GM21723 (cell line): ENCODE results near the gene IDH3B.

Experiments used
- ATAC-seq: cut with Tn5 transposase; IDR thresholded peaks from one replicate; pipeline ENCODE4 v1.9.1; 2021; ENCODE audit warnings: mild to moderate bottlenecking, moderate library complexity; ENCODE audit not compliant: unreplicated experiment

The IDH3B gene

DNA sequence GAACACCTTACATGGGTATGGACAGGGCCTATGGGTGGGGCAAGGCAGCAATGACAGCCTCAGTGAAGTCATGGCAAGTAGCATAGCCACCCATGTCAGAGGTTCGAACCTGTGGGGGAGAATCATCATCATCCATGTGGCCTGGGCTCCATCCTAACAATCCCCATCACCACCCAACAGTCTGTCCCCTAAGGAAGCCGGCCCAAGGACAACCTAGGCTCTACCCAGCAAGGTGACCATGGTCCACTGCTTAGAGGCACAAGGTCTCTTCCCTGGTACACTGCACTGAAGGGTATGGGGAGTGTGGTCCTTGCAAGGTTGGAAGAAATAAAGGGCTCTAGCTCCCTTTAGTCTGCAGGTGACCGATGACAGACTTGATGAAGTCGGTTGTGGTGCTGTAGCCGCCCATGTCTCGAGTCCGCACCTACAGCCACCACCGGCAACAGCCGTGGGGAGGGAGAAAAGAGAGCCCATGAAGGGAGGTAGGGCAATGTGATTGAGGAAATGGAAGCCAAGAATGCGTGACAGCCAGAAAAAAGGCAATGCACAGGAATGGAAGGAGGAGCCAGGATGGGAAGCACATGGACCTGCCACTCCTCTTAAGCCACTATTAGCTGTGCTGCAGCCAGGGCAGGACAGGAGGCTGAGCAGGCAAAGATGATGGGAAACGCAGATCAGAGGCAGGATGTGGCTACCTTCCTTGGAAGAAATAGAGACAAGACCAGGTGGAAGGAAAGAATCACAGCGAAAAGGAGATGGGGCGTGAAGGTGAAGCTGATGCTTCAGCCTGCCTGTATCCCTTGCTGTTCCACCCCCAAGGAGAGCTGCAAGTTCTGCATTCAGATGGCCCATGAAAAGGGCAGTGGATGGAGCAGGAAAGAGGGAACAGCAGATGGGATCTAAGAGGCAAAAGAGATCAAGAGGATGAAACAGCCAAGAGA lies 5.3 kb downstream of the IDH3B start:
- no peak for ATAC-seq

DNA sequence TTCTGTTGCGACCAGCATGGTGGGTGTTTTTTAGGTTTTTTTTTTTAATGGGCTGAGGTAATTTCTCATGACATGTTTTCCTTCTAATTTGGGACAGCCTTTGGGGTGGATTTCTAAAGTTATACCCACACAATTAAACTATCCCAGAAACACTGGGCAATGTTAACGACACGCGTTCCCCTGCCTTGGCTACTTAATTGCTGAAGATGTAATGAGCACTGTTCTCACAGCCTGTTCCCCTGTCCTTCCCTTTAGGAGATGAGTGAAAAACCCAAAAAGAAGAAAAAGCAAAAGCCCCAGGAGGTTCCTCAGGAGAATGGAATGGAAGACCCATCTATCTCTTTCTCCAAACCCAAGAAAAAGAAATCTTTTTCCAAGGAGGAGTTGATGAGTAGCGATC lies 6.3 kb downstream of the IDH3B start:
- ATAC-seq, result no peak

DNA sequence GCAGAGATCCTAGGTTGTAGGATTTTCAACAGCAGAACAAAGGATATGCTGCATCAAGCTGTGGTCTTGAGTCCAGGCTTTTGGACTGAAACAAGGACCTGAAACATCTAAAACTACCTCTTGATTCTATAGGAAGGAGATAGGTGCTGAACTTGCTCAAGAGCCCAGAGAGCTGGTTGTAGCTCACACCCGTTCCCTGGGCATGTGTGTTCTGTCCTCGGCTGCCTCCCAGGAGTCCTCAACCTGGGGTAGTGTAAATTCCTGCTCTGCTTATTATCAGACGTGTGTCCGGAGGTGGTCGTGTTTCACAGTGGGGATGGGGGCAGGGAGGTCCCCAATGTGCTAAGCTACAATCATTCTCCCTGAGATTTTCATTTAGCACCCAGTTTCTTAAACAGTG lies 6.8 kb downstream of the IDH3B start:
- ATAC-seq, result no peak

DNA sequence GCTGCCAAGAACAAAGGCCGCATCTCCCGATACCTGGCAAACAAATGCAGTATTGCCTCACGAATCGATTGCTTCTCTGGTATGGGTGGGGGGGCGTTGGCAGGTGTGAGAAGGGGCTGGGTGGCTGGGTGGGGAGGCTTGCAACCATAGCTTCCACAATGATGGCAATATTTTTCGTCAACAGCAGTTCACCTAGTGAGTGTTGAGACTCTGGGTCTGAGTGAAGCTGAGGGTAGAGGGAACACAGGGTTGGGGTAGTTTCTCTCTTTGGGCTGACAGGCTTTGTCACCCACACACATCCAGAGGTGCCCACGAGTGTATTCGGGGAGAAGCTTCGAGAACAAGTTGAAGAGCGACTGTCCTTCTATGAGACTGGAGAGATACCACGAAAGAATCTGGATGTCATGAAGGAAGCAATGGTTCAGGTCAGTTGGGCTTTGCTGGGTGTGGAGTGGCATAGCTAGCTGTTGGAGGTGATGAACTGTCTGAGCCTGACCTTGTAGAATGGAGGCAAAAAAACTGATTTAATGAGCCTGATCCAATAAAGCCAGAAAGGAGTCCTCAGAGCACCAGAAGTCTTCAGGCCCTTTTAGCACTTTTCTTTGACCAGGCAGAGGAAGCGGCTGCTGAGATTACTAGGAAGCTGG lies 7.4 kb downstream of the IDH3B start:
- ATAC-seq, result no peak

DNA sequence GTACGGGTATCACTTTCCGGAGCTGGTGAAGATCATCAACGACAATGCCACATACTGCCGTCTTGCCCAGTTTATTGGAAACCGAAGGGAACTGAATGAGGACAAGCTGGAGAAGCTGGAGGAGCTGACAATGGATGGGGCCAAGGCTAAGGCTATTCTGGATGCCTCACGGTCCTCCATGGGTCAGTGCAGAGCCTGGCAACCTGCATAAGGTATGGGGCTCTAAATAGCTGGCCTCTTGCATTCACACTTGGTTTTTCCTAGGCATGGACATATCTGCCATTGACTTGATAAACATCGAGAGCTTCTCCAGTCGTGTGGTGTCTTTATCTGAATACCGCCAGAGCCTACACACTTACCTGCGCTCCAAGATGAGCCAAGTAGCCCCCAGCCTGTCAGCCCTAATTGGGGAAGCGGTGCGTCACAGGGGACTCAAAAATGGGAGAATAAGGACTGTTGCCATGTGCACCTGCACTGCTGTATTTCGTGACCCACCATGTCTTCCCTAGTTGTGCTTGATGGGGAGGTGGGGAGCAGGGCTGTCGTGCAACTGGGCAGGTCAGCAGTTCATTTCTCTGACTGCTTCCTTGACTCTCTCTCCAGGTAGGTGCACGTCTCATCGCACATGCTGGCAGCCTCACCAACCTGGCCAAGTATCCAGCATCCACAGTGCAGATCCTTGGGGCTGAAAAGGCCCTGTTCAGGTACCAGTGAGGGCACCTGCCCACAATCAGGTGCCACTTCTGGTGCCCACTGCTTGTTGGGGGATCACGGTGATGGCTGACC lies 8.5 kb downstream of the IDH3B start:
- ATAC-seq, result no peak

DNA sequence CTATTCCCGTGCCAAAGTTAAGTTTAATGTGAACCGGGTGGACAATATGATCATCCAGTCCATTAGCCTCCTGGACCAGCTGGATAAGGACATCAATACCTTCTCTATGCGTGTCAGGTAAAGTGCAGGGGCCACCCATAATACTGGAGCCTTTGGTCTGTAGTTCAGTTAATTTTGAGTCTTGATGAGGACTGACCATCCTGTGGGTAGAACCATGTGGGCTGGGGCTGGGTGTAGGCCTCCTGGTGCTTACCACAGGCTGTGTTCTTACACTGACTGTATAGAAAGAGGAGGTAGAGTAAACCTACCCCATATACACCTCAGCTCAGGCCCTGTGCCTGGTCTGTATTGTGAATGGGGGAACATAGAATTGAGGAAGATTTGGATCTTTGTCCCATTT lies 9.2 kb downstream of the IDH3B start:
- ATAC-seq, result no peak

DNA sequence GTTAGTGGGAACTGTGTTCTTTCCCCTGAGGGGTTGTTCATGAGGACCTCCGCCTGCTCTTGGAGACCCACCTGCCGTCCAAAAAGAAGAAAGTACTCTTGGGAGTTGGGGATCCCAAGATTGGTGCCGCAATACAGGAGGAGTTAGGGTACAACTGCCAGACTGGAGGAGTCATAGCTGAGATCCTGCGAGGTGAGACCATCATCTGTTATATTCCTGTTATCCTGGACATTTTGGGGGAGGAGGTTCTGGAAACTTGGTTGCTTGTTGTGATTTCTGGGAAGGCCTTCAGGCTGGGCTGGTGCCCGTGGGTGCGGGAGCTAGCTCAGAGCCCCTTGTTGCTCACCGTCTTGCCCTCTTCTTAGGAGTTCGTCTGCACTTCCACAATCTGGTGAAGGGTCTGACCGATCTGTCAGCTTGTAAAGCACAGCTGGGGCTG lies 9.6 kb downstream of the IDH3B start:
- ATAC-seq, result no peak

DNA sequence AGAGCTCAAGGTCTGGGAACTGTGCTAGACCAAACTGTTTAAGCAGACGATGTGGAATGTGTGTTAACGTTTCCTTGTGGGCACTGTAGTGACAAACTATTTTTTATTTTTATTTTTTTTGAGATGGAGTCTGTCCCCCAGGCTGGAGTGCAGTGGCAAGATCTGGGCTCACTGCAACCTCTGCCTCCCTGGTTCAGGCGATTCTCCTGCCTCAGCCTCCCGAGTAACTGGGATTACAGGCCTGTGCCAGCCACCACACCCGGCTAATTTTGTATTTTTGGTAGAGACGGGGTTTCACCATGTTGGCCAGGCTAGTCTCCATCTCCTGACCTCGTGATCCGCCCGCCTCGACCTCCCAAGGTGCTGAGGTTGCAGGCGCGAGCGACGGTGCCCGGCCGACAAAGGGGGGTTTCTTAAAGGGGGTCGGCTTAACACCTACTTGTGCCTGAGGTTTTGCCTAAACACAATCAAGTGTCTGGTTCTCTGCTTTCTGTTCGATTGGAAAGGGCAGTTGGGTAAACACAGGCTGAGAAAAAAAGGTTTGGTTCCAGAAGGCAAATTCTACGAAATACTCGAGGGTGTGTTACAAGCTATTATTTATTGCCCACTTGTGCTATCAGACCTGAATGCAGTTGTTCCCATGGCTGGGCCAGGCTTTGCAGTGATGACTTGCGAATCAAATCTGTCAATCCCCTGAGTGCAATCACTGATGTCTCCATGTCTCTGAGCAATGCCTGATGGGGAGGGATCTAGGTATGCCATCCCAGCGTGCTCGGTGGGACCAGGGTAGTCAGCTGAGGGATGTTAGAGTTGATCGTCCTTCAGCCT lies 10.2 kb downstream of the IDH3B start:
- ATAC-seq, result no peak

DNA sequence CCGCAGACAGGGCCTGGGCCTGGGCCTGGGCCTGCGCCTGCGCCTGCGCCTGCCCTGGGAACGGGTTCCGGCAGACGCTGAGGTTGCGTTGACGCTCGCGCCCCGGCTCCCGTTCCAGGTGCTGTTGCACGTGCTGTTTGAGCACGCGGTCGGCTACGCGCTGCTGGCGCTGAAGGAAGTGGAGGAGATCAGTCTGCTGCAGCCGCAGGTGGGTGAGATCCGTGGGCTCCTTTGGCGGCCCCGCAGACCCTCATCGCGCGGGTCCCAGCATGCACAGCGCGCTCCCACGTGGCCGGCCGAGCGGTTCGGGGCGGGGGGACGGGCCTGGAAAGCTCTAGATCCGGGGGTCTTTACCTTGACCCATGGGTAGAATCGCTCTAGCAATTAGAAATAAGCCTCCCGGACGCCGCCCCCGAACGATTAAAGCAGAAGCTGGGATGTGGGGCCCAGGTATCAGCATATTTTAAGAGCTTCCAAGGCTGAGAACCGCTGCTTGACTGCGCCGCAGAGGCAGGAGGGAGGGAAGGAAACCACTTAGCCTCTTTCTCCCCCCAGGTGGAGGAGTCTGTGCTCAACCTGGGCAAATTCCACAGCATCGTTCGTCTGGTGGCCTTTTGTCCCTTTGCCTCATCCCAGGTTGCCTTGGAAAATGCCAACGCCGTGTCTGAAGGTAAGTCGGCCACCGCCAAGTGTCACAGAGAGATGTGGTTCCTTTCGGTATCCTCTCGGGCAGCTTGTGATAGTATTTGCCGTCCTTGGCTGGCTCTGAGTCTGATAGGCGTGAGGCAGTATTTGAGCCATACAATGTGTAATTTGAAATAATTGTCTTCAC lies 11.1 kb downstream of the IDH3B start:
- ATAC-seq, result peak; percentile 53

DNA sequence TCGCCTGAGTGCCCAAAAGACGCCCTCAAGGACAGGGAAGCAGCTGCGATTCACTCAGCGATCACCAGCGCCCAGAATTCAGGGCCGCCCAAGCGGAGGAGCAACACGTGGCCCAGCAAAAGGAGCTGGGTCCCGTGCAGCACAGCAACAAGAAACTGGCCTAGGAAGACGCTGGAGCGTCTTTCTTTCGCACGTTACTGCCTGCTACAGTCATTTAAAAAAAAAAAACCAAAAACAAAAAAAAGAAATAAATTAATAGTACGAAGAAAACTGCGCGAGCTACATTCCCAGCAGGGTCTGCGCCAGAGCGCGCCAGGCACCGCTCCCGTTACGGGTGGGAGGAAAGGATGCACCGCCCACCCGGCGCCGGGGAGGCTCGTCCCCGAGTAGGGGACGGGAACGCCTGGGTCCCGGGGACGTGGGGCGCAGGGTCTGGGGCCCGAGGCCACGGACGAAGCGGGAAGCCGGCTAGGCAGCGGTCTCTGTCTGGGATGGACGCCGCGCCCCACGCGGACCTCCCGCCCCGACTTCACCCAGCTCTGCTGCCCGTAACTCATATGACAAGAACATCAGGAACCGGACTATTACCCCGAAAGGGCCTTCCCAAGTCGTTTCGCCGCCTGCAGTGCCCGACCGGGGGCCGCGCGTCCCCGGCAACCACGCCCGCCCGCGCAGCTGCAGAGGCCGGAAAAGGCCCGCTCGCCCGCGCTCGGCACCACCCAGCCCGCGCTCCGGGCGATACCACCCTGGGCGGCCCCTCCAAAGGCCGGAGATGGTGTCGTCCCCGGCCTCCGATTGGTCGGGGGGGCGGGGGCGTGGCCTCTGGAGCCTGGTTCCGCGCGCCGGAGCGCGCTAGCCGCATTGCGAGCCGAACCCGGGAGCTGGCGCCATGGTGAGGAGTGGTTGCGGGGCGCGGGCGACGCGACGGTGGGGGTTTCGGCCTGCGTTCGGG lies 12.0 kb downstream of the IDH3B start, which contains the start of gene NOP56:
TSS of gene NOP56 (plus strand) at position 861 of the 952 bp plus-strand sequence. CDS start at position 890, 29 bp downstream.
- peak; percentile 88 for ATAC-seq

DNA sequence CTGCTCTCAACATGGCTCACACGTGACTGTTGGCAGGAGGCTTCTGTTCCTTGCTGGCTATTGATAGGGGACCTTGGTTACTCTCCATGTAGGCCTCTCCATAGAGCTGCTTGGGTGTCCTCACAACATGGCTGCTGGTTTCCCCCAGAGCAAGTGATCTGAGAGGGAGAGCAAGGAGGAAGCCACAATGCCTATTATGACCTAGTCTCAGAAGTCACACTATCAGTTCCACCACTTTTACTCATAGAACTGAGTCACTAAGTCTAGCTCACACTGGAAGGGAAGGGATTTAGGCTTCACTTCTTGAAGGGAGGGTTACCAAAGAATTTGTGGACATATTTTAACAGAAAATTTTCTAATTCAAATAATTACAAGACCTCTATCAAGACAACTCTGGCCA lies 20.3 kb downstream of the IDH3B start:
- ATAC-seq, result no peak

DNA sequence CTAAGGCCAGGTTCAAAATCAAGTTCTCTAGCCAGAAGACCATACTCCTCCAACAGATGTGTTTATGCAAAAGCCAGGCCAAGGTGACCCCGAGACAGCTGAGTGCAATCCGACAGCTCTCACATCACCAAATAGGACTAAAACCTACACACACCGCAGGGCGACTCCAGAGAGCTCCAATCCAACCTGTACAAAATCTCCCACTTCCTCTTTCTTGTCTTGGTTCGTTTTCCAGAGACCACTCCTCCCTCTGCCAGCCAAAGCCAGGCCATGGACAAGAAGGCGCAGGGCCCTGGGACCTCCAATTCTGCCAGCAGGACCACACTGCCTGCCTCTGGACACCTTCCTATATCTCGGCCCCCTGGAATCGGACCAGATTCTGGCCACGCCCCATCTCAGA lies 23.1 kb downstream of the IDH3B start:
- no peak for ATAC-seq

DNA sequence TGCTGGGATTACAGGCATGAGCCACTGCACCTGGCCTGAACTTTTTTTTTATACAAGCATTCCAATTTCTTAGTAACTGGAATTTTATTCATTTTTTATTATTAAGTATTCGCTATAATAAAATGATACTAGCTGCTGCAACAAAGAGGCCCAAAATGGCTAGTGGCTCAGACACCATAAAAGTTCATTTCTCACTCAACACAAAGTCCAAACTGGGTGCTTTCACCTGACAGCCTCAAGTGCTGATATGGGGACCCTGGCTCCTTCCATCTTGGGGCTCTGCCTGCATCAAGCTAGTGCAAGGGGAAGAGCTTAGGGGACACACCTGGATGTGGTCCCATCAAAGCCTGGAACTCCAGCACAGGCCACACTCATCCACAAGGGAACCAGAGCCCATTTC lies 23.8 kb downstream of the IDH3B start:
- ATAC-seq, result no peak

DNA sequence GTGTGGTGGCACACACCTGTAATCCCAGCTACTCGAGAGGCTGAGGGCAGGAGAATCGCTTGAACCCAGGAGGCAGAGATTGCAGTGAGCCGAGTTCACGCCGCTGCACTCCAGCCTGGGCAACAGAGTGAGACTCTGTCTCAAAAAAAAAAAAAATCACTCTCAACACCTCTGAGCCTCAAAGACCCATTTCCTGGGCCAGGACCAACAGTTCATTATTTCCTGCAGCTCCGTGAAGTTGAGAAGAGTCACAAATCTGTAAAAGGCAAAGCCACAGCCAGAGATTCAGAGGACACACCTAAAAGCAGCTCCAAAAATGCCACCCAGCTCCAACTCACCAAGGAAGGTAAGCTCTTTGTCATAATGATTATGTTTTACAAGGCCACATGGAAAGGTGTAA lies 26.8 kb downstream of the IDH3B start:
- no peak for ATAC-seq

DNA sequence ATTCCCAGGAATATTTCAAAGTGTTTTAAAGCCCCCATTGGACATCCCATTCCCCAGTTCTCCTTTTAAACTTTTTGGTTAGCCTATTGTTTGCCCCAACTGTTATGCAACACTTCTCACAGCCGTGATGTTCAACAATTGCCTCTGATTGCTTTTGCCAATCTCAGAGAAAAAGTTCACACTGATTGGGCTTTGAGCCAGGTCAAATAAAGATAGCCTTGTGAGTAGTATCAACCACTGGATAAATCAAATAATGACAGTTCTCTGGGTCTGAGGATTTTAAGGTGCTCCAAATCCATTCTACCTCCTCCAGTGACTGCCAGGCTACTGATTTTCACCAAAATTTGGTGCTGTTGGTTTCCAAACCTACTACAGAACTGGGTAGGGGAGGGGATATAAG lies 30.6 kb downstream of the IDH3B start:
- no peak for ATAC-seq

DNA sequence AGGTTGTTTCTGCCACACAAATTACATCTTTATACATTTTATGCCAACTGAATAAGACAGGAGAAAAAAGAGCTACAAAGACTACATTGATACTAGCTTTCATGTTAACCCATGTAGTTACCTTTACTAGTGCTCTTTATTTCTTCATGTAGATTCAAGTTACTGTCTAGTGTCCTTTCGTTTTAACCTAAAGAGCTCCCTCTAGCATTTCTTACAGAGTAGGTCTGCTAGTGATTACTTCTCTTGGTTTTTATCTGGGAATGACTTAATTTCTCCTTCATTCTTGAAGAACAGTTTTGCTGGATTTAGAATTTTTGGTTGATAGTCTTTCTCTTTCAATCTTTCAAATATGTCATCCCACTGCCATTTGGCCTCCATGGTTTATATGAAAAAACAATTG lies 32.8 kb downstream of the IDH3B start:
- no peak for ATAC-seq

DNA sequence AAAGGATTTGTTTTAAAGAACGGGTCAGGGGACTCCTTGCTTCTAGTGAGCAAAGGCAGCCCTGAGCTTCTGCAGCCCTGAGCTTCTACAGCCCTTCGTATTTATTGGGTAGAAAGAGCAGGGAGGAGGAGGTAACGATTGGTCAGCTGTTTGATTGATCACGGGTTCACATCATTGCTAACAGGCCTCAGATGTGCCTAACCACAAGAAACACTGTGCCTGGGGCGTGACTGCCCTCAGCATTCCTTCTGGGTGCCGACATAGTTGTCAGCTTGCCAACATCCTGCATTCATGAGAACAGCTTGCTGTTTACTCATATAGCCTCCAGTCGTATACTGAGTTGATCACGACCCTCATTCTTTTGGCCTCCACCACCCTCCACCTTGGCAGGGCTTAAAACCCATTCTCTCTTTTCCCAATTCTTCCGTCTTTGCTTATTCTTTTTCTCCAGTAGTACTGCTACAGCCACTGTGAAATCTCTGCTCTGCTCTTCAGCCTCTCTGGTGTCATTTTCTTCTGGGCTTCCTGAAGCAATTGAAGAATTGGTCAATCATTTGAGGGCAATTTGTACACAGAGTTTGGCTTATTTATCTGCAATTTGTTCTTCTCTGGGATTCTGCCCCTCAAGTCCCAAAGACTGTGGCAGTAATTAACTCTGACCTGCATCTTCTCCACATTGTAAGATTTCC lies 37.0 kb downstream of the IDH3B start:
- no peak for ATAC-seq

DNA sequence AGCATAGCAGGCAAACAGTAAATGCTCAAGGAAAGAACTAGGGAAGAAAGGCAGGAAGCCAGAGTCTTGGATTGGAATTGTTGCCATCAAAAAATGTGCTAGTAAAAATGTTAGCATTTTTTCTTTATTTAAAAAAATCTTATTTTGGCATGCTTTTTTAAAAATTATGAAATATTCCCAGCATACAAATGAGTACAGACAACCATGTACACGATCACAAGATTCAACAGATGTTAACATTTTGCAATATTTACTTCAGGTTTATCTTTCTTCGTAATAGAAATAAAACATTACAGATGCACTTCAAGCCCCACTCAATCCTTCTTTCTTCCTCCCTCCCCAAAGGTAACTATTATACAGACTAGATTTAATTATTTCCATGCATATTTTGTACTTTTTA lies 39.0 kb downstream of the IDH3B start:
- no peak for ATAC-seq
